ENCODE data around the gene TNIK.

TNIK gene

GRCh38 chr3:171489348-171489747 is 29.1 kb upstream of the TNIK start:
- TF ChIP-seq, protein P1, sequence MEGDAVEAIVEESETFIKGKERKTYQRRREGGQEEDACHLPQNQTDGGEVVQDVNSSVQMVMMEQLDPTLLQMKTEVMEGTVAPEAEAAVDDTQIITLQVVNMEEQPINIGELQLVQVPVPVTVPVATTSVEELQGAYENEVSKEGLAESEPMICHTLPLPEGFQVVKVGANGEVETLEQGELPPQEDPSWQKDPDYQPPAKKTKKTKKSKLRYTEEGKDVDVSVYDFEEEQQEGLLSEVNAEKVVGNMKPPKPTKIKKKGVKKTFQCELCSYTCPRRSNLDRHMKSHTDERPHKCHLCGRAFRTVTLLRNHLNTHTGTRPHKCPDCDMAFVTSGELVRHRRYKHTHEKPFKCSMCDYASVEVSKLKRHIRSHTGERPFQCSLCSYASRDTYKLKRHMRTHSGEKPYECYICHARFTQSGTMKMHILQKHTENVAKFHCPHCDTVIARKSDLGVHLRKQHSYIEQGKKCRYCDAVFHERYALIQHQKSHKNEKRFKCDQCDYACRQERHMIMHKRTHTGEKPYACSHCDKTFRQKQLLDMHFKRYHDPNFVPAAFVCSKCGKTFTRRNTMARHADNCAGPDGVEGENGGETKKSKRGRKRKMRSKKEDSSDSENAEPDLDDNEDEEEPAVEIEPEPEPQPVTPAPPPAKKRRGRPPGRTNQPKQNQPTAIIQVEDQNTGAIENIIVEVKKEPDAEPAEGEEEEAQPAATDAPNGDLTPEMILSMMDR (conservative IDR thresholded peaks at IDR 0.05; ENCODE audit: low read depth, low read length), result no peak
- DNase-seq (ENCODE audit: low read depth), result no peak
- no peak overlapping the region for H3K4me3 ChIP-seq (ENCODE audit: low read depth, low read length)

- DNase-seq (ENCODE audit: low read depth), result no peak
- TF ChIP-seq, protein P1 (conservative IDR thresholded peaks at IDR 0.05; ENCODE audit: low read depth, low read length), result no peak
- H3K4me3 ChIP-seq (ENCODE audit: low read depth, low read length), result no peak overlapping the region
Measured at GRCh38 chr3:171488479-171488878, 28.3 kb upstream of the TNIK start.

GRCh38 chr3:171487382-171487781 is 27.2 kb upstream of the TNIK start:
- no peak for DNase-seq (ENCODE audit: low read depth)
- TF ChIP-seq, protein P1 (conservative IDR thresholded peaks at IDR 0.05; ENCODE audit: low read depth, low read length), result no peak
- H3K4me3 ChIP-seq (ENCODE audit: low read depth, low read length), result no peak overlapping the region

- TF ChIP-seq, protein P1 (conservative IDR thresholded peaks at IDR 0.05; ENCODE audit: low read depth, low read length), result no peak
- no peak for DNase-seq (ENCODE audit: low read depth)
- no peak overlapping the region for H3K4me3 ChIP-seq (ENCODE audit: low read depth, low read length)
Measured at GRCh38 chr3:171485338-171485737, 25.1 kb upstream of the TNIK start.

GRCh38 chr3:171481011-171481410 is 20.8 kb upstream of the TNIK start:
- TF ChIP-seq, protein P1 (conservative IDR thresholded peaks at IDR 0.05; ENCODE audit: low read depth, low read length), result no peak
- H3K4me3 ChIP-seq (ENCODE audit: low read depth, low read length), result no peak overlapping the region
- DNase-seq (ENCODE audit: low read depth), result no peak

DNA sequence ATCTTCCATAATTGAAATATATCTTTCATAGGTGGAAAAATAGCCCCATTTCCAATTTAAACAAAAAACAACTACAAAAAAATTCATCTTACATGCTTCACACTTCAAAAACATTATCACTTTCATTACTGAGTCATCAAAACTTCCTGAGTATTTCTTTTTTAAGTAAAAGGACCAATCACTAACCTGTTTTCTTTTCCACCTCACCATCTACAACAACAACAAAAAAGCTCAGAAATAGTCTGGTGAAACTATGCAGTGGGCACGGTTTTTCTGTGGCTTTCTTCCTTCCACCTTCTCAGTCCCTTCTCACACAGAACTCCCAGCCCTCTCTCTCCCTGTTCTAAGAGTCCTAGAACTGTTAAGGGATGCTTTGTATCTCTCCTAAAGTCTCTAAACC is 20.3 kb upstream of the TNIK start:
- DNase-seq (ENCODE audit: low read depth), result peak; percentile 20
- TF ChIP-seq, protein P1 (conservative IDR thresholded peaks at IDR 0.05; ENCODE audit: low read depth, low read length), result no peak
- H3K4me3 ChIP-seq (ENCODE audit: low read depth, low read length), result no peak overlapping the region

- no peak for DNase-seq (ENCODE audit: low read depth)
- TF ChIP-seq, protein P1 (conservative IDR thresholded peaks at IDR 0.05; ENCODE audit: low read depth, low read length), result no peak
- no peak overlapping the region for H3K4me3 ChIP-seq (ENCODE audit: low read depth, low read length)
Measured at GRCh38 chr3:171476532-171477102, 16.4 kb upstream of the TNIK start.

All from choroid plexus epithelial cell (primary cell).